PFSK-1 (cell line): ENCODE results near the gene TMEM11.

Experiments used
- FOXP2 ChIP-seq: optimal IDR thresholded peaks from 2 replicates; pipeline ENCODE3; 2011; ENCODE audit warnings: borderline replicate concordance, control low read depth, inconsistent platforms; ENCODE audit not compliant: insufficient read depth; ENCODE audit errors: extremely low read length, extremely low read depth
- POLR2AphosphoS5 ChIP-seq: IDR thresholded peaks from 2 replicates; pipeline ENCODE4 v1.6.1; 2012; ENCODE audit warnings: low read depth, mild to moderate bottlenecking, control low read depth, low read length, moderate library complexity
- SIN3A ChIP-seq: IDR thresholded peaks from 2 replicates; pipeline ENCODE4 v1.6.1; 2012; ENCODE audit warnings: mild to moderate bottlenecking, low read length, moderate library complexity, borderline replicate concordance; ENCODE audit not compliant: insufficient read depth
- TAF1 ChIP-seq: IDR thresholded peaks from 2 replicates; pipeline ENCODE4 v1.6.1; 2012; ENCODE audit warnings: low read length, control low read depth, borderline replicate concordance; ENCODE audit not compliant: insufficient read depth
- TF ChIP-seq, protein P1 (sequence below), 2 experiments: IDR thresholded peaks; 2 replicates each; pipeline versions ENCODE4 v1.6.1 to v1.8.0; 2011 to 2012; ENCODE audit warnings: low read depth in 2 of 2, low read length in 2 of 2, control low read depth in 1 of 2, inconsistent platforms in 1 of 2, mild to moderate bottlenecking in 1 of 2, moderate library complexity in 1 of 2; ENCODE audit not compliant: insufficient read depth in 1 of 2

The TMEM11 gene

GRCh38 chr17:21157586-21158370 lies 56.2 kb downstream of the TMEM11 start:
- TF ChIP-seq POLR2AphosphoS5 (no peak), SIN3A (no peak), TAF1 (no peak), FOXP2 (no peak)
- TF ChIP-seq, protein P1, sequence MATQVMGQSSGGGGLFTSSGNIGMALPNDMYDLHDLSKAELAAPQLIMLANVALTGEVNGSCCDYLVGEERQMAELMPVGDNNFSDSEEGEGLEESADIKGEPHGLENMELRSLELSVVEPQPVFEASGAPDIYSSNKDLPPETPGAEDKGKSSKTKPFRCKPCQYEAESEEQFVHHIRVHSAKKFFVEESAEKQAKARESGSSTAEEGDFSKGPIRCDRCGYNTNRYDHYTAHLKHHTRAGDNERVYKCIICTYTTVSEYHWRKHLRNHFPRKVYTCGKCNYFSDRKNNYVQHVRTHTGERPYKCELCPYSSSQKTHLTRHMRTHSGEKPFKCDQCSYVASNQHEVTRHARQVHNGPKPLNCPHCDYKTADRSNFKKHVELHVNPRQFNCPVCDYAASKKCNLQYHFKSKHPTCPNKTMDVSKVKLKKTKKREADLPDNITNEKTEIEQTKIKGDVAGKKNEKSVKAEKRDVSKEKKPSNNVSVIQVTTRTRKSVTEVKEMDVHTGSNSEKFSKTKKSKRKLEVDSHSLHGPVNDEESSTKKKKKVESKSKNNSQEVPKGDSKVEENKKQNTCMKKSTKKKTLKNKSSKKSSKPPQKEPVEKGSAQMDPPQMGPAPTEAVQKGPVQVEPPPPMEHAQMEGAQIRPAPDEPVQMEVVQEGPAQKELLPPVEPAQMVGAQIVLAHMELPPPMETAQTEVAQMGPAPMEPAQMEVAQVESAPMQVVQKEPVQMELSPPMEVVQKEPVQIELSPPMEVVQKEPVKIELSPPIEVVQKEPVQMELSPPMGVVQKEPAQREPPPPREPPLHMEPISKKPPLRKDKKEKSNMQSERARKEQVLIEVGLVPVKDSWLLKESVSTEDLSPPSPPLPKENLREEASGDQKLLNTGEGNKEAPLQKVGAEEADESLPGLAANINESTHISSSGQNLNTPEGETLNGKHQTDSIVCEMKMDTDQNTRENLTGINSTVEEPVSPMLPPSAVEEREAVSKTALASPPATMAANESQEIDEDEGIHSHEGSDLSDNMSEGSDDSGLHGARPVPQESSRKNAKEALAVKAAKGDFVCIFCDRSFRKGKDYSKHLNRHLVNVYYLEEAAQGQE (IDR thresholded peaks at IDR 0.05; ENCODE audit: insufficient read depth in 1 of 2, low read depth in 2 of 2, low read length in 2 of 2), result no peak

GRCh38 chr17:21152731-21153130 lies 61.2 kb downstream of the TMEM11 start:
- no peak for TF ChIP-seq SIN3A
- TF ChIP-seq FOXP2, result no peak
- no peak for TF ChIP-seq TAF1
- TF ChIP-seq POLR2AphosphoS5, result no peak

GRCh38 chr17:21149621-21150020 lies 64.3 kb downstream of the TMEM11 start:
- TF ChIP-seq FOXP2 (no peak), SIN3A (no peak), TAF1 (no peak), POLR2AphosphoS5 (no peak)
- TF ChIP-seq, protein P1 (IDR thresholded peaks at IDR 0.05; ENCODE audit: insufficient read depth in 1 of 2, low read depth in 2 of 2, low read length in 2 of 2), result no peak
